Peyer's patch (tissue), 4 donors: ENCODE results near the gene FAM53C. TPM values are rescaled to one million over a fixed set of nuclear protein-coding genes. Genes with fewer than 3 reads are reported as not detected.

ENCODE experiments used
- DNase-seq, 3 donors: peaks; one replicate each; pipeline ENCODE4 v3.0.0-alpha.2; 2017 to 2019
- H3K27ac ChIP-seq, 4 donors: fragments of 200-600 bp; sonication (generic); one replicate each; pipeline ENCODE4 v1.5.1; 2016 to 2019
- H3K27me3 ChIP-seq, 2 donors: fragments of 200-600 bp; sonication (generic); one replicate each; pipeline ENCODE4 v1.5.1; 2019
- H3K36me3 ChIP-seq, 3 donors: fragments of 200-600 bp; sonication (generic); one replicate each; pipeline ENCODE4 v1.5.1; 2016 to 2019
- H3K4me1 ChIP-seq, 4 donors: fragments of 200-600 bp; sonication (generic); one replicate each; pipeline ENCODE4 v1.5.1; 2016 to 2019
- H3K4me3 ChIP-seq, 4 donors: fragments of 200-600 bp; sonication (generic); 1 replicate in 3 of 4; 2 replicates in 1 of 4; pipeline ENCODE4 v1.5.1; 2016 to 2019; ENCODE audit warnings: mild to moderate bottlenecking in 1 of 4
- H3K9me3 ChIP-seq, 4 donors: fragments of 200-600 bp; sonication (generic); one replicate each; pipeline ENCODE4 v1.5.1; 2016 to 2019; ENCODE audit warnings: mild to moderate bottlenecking in 1 of 4
- CTCF ChIP-seq, 6 experiments: fragments of 450-650 bp in 4 of 6; fragments of 200-600 bp in 2 of 6; sonication (generic) in 1 of 6; IDR thresholded peaks; one replicate each; pipeline ENCODE4 v1.5.1; 2017 to 2019; ENCODE audit warnings: antibody characterized with exemption in 6 of 6, mild to moderate bottlenecking in 3 of 6, moderate library complexity in 1 of 6
- POLR2A ChIP-seq, 2 donors: fragments of 450-650 bp; IDR thresholded peaks; one replicate each; pipeline ENCODE4 v1.5.1; 2017; ENCODE audit warnings: antibody characterized with exemption in 2 of 2, mild to moderate bottlenecking in 2 of 2, moderate library complexity in 2 of 2
- total RNA-seq, 4 donors: library from RNA; depleted of rRNA; stranded (reverse); fragments of >200 nt; gene quantifications; one replicate each; pipeline ENCODE4 v1.1.0, GENCODE V29; 2016

The FAM53C gene
- total RNA-seq, 4 donors from 2014 or later: 19.1 to 22.1 (median 20.7) TPM

GRCh38 chr5:138344887-138345622 lies 7.0 kb downstream of the FAM53C start:
- no peak for DNase-seq
- TF ChIP-seq CTCF (IDR thresholded peaks at IDR 0.05) (no peak), POLR2A (IDR thresholded peaks at IDR 0.05) (no peak)
- Histone ChIP-seq H3K27me3 (no peaks in the 10 kb centered on the region), H3K36me3 (peaks cover 0 to 67% (median 0%) of the 10 kb centered on the region in 3 donors), H3K27ac (no peak overlapping the region), H3K4me1 (peaks cover 0 to 7% (median 0%) of the 10 kb centered on the region in 4 donors), H3K4me3 (no peak overlapping the region), H3K9me3 (no peaks in the 10 kb centered on the region)

GRCh38 chr5:138346889-138347288 lies 8.8 kb downstream of the FAM53C start:
- no peaks in the 10 kb centered on the region for H3K4me1 ChIP-seq
- no peak overlapping the region for H3K4me3 ChIP-seq
- no peak for DNase-seq
- TF ChIP-seq POLR2A (IDR thresholded peaks at IDR 0.05): no peak
- no peak for TF ChIP-seq CTCF (IDR thresholded peaks at IDR 0.05)
- H3K27me3 ChIP-seq: no peaks in the 10 kb centered on the region
- no peak overlapping the region for H3K27ac ChIP-seq
- H3K9me3 ChIP-seq: no peaks in the 10 kb centered on the region
- peaks cover 0 to 59% (median 0%) of the 10 kb centered on the region in 3 donors for H3K36me3 ChIP-seq

- Histone ChIP-seq H3K36me3 (peaks cover 0 to 32% (median 0%) of the 10 kb centered on the region in 3 donors), H3K27me3 (no peaks in the 10 kb centered on the region), H3K4me3 (no peak overlapping the region), H3K4me1 (peaks cover 0 to 12% (median 6%) of the 10 kb centered on the region in 4 donors), H3K27ac (no peak overlapping the region), H3K9me3 (peaks cover 0 to 4% (median 2%) of the 10 kb centered on the region in 4 donors)
- no peak for DNase-seq
- no peak for TF ChIP-seq POLR2A (IDR thresholded peaks at IDR 0.05)
- TF ChIP-seq CTCF (IDR thresholded peaks at IDR 0.05): no peak
Observed at GRCh38 chr5:138349852-138350562, 11.9 kb downstream of the FAM53C start.

- Histone ChIP-seq H3K27ac (no peak overlapping the region), H3K27me3 (no peaks in the 10 kb centered on the region), H3K4me3 (no peak overlapping the region), H3K9me3 (peaks cover 0 to 4% (median 2%) of the 10 kb centered on the region in 4 donors), H3K36me3 (peaks cover 0 to 27% (median 0%) of the 10 kb centered on the region in 3 donors), H3K4me1 (peaks cover 0 to 17% (median 6%) of the 10 kb centered on the region in 4 donors)
- TF ChIP-seq POLR2A (IDR thresholded peaks at IDR 0.05) (no peak), CTCF (IDR thresholded peaks at IDR 0.05) (no peak)
- DNase-seq: no peak
Observed at GRCh38 chr5:138350563-138350890, 12.5 kb downstream of the FAM53C start.

GRCh38 chr5:138351056-138351455 lies 13.0 kb downstream of the FAM53C start:
- Histone ChIP-seq H3K27me3 (no peaks in the 10 kb centered on the region), H3K27ac (no peak overlapping the region), H3K4me3 (no peak overlapping the region), H3K9me3 (peaks cover 0 to 4% (median 2%) of the 10 kb centered on the region in 4 donors), H3K4me1 (peaks cover 0 to 22% (median 6%) of the 10 kb centered on the region in 4 donors), H3K36me3 (peaks cover 0 to 21% (median 0%) of the 10 kb centered on the region in 3 donors)
- no peak for TF ChIP-seq CTCF (IDR thresholded peaks at IDR 0.05)
- TF ChIP-seq POLR2A (IDR thresholded peaks at IDR 0.05): no peak
- no peak for DNase-seq
